ENCODE data around the gene ZNF260.

Gene ZNF260

GRCh38 chr19:36528194-36528920 lies at the start of gene ZNF260:
ZNF260 (minus strand) TSS chr19:36528271; CDS start chr19:36515238, 13,033 bp downstream.
- no peaks in the 10 kb centered on the region for H3K27me3 Mint-ChIP-seq
- H3K4me1 Mint-ChIP-seq, result peaks cover 23% of the 10 kb centered on the region
- peak within 1 kb of the TSS; percentile 100 for H3K4me3 Mint-ChIP-seq
- peaks cover 44% of the 10 kb centered on the region for H3K36me3 Mint-ChIP-seq
- peak within 1 kb of the TSS; percentile 90 for H3K27ac Mint-ChIP-seq
- H3K9me3 Mint-ChIP-seq, result peaks cover 12% of the 10 kb centered on the region

GRCh38 chr19:36577271-36577996 lies 49.4 kb upstream of the ZNF260 start:
- peaks cover 25% of the 10 kb centered on the region for H3K4me1 Mint-ChIP-seq
- no peaks in the 10 kb centered on the region for H3K27me3 Mint-ChIP-seq
- no peak overlapping the region for H3K27ac Mint-ChIP-seq
- no peak overlapping the region for H3K4me3 Mint-ChIP-seq
- peaks cover 13% of the 10 kb centered on the region for H3K9me3 Mint-ChIP-seq
- peaks cover 47% of the 10 kb centered on the region for H3K36me3 Mint-ChIP-seq

GRCh38 chr19:36574741-36575140 lies 46.7 kb upstream of the ZNF260 start:
- peaks cover 40% of the 10 kb centered on the region for H3K36me3 Mint-ChIP-seq
- no peaks in the 10 kb centered on the region for H3K9me3 Mint-ChIP-seq
- no peak overlapping the region for H3K27ac Mint-ChIP-seq
- no peaks in the 10 kb centered on the region for H3K27me3 Mint-ChIP-seq
- peaks cover 38% of the 10 kb centered on the region for H3K4me1 Mint-ChIP-seq
- peak overlapping the region; percentile 93 for H3K4me3 Mint-ChIP-seq

DNA sequence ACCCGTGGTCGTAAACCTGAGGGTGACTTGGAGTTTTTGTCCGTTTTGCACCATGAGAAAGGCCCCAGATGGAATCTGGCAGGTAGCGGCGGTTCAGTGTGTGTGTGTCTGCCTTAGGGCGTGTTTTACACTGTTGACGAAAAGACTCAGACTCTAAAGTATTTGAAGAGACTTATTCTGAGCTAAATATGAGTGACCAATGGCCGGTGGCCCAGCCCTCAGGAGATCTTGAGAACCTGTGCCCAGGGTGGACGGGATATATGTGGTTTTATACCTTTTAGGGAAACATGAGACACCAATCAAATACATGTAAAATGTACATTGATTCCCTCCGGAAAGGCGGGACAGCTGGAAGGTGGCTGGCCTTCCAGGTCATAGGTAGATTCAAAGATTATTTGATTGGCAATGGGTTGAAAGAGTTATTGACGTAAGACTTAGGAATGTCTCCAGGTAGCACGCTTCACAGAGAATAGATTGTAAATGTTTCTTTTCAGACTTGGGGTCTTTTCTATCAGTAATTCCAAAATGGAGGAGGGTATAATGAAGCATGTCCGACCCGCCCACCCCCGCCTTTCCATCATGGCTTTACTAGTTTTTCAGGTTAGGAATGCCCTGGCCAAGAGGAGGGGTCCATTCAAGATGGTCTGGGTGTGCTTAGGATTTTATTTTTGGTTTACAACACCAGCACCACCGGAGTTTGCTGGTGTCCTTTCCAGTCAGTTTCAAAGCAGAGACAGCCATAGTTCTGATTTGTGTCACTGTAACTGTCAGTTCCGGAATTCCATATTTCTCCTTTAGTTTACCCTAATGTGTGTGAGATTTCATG lies 46.0 kb upstream of the ZNF260 start:
- Mint-ChIP-seq H3K4me1 (peaks cover 39% of the 10 kb centered on the region), H3K9me3 (peaks cover 1% of the 10 kb centered on the region), H3K4me3 (peak overlapping the region; percentile 93), H3K36me3 (peaks cover 43% of the 10 kb centered on the region), H3K27me3 (no peaks in the 10 kb centered on the region), H3K27ac (peak overlapping the region; percentile 99)

GRCh38 chr19:36573020-36573894 lies 45.2 kb upstream of the ZNF260 start, which contains the start of gene ZNF529:
ZNF529 (minus strand) TSS chr19:36573292; CDS start chr19:36572346, 946 bp downstream.
- Mint-ChIP-seq H3K4me1 (peaks cover 45% of the 10 kb centered on the region), H3K36me3 (peaks cover 48% of the 10 kb centered on the region), H3K9me3 (peaks cover 6% of the 10 kb centered on the region), H3K4me3 (peak within 1 kb of the TSS; percentile 93), H3K27me3 (no peaks in the 10 kb centered on the region), H3K27ac (peak within 1 kb of the TSS; percentile 99)

- Mint-ChIP-seq H3K27me3 (no peaks in the 10 kb centered on the region), H3K9me3 (peaks cover 11% of the 10 kb centered on the region), H3K4me3 (peak overlapping the region; percentile 93), H3K4me1 (peaks cover 49% of the 10 kb centered on the region), H3K27ac (peak overlapping the region; percentile 99), H3K36me3 (peaks cover 52% of the 10 kb centered on the region)
Measured at GRCh38 chr19:36572593-36573019, 44.5 kb upstream of the ZNF260 start.

GRCh38 chr19:36564391-36564790 lies 36.3 kb upstream of the ZNF260 start:
- Mint-ChIP-seq H3K27me3 (no peaks in the 10 kb centered on the region), H3K4me1 (peaks cover 20% of the 10 kb centered on the region), H3K27ac (no peak overlapping the region), H3K4me3 (no peak overlapping the region), H3K9me3 (peaks cover 24% of the 10 kb centered on the region), H3K36me3 (peaks cover 76% of the 10 kb centered on the region)

- Mint-ChIP-seq H3K36me3 (peaks cover 78% of the 10 kb centered on the region), H3K4me1 (no peaks in the 10 kb centered on the region), H3K27me3 (no peaks in the 10 kb centered on the region), H3K9me3 (peaks cover 30% of the 10 kb centered on the region), H3K27ac (no peak overlapping the region), H3K4me3 (no peak overlapping the region)
Measured at GRCh38 chr19:36547001-36547732, 19.1 kb upstream of the ZNF260 start.

- Mint-ChIP-seq H3K27me3 (no peaks in the 10 kb centered on the region), H3K27ac (peak overlapping the region; percentile 90), H3K9me3 (peaks cover 12% of the 10 kb centered on the region), H3K36me3 (peaks cover 47% of the 10 kb centered on the region), H3K4me1 (peaks cover 23% of the 10 kb centered on the region), H3K4me3 (peak overlapping the region; percentile 100)
Measured at GRCh38 chr19:36528921-36529518, 949 bp upstream of the ZNF260 start.

DNA sequence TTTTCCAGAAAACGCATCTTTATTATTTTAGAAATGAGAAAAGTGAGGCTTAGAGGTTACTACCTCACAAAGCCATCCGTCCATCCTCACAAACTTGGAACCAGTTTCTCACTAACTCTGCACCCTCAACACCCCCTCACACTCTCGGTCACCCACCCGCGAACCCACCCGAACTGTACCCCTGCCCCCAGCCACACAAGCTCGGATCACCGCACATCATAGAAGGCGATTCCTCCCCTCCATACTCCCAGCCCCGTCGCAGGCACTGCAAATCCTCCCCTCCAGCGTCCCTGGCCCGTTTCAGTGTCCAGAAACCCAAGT lies 238 bp downstream of the ZNF260 start:
- Mint-ChIP-seq H3K27ac (peak overlapping the region; percentile 90), H3K36me3 (peaks cover 45% of the 10 kb centered on the region), H3K27me3 (no peaks in the 10 kb centered on the region), H3K4me1 (peaks cover 27% of the 10 kb centered on the region), H3K4me3 (peak overlapping the region; percentile 100), H3K9me3 (peaks cover 17% of the 10 kb centered on the region)

DNA sequence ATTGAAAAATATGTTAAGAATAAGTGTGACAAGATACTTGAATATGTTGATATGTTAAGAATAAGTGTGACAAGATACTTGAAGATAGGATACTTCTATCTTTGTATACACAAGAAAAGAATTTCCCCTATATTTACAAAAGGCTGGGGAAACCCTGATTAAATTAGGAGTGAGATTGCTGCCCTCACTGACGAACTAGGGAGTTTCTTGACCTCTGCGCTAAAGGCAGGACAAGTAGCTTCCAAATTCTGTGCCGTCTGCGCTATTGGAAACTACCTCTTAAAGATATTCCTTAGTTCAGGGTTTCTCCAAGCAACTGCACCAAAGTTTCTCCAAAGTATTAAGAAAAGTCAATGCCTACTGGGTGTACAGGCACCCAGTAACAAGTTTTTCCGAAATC lies 730 bp downstream of the ZNF260 start:
- Mint-ChIP-seq H3K27ac (no peak overlapping the region), H3K36me3 (peaks cover 49% of the 10 kb centered on the region), H3K9me3 (peaks cover 19% of the 10 kb centered on the region), H3K27me3 (no peaks in the 10 kb centered on the region), H3K4me1 (peaks cover 29% of the 10 kb centered on the region), H3K4me3 (peak overlapping the region; percentile 100)

- Mint-ChIP-seq H3K36me3 (peaks cover 47% of the 10 kb centered on the region), H3K4me1 (peaks cover 29% of the 10 kb centered on the region)
Measured at GRCh38 chr19:36526581-36526980, 1.5 kb downstream of the ZNF260 start.

DNA sequence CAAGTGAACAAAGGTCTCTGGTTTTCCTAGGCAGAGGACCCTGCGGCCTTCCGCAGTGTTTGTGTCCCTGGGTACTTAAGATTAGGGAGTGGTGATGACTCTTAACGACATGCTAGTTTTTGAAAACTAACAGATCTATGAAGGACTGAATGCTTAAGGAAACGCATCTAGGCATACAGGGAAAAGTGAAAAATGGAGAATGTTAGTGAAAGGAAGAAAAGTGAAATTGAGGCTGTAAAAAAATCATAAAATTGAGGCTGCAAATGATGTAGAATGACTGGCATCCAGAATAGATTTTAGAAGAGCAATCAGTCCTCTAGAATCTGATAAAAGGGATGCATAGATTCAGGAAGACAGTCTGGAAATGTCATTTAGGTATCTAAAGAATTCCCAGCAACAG lies 3.5 kb downstream of the ZNF260 start:
- Mint-ChIP-seq H3K4me3 (no peak overlapping the region), H3K27ac (no peak overlapping the region)

More at GRCh38 chr19:36526581-36526980, 1.5 kb downstream of the ZNF260 start:
- Mint-ChIP-seq H3K27me3 (no peaks in the 10 kb centered on the region), H3K27ac (no peak overlapping the region), H3K9me3 (peaks cover 19% of the 10 kb centered on the region), H3K4me3 (peak overlapping the region; percentile 81)

More for the DNA sequence above, 3.5 kb downstream of the ZNF260 start:
- no peaks in the 10 kb centered on the region for H3K27me3 Mint-ChIP-seq
- H3K36me3 Mint-ChIP-seq, result peaks cover 53% of the 10 kb centered on the region
- H3K9me3 Mint-ChIP-seq, result peaks cover 19% of the 10 kb centered on the region
- H3K4me1 Mint-ChIP-seq, result peaks cover 29% of the 10 kb centered on the region

Measured in activated naive CD4-positive, alpha-beta T cell treated with anti-CD3 and anti-CD28 coated beads, Interleukin-2, amount 50 U/mL, for 24 hours (primary cell).